ENCODE results near the gene ESYT2.
A peak's percentile ranks its signal among the peaks of the same experiment; 100 is the strongest.

Gene ESYT2

DNA sequence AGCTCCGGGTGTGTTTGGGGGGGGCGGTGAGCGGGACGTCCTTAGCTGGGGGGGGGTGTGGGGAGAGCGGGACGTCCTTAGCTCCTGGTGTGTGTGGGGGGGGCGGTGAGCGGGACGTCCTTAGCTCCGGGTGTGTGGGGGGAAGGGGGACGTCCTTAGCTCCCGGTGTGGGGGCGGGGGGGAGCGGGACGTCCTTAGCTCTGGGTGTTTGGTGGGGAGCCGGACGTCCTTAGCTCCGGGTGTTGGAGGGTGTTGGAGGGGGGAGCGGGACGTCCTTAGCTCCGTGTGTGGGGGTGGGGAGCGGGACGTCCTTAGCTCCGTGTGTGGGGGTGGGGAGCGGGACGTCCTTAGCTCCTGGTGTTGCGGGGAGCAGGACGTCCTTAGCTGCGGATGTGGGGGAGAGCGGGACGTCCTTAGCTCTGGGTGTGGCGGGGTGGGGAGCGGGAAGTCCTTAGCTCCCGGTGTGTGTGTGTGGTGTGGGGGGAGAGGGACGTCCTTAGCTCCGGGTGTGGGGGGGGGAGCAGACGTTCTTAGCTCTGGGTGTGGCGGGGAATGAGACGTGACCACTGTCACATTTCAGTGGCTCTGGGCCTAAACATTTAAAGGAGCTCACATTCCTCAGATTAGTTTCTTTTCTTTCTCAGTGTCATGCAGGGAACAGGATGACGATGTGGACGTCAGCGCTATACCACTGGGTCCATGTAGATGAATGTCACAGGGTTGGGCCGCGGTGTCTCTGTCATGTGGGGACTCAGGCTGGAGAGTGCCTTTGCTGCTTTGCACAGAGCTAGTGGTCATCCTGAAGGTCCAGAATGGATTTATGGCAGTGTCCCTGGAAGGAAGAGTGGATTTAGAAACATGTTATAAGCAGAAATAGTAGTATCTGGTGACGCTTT, 34.5 kb upstream of the ESYT2 start (continued):
- TF ChIP-seq, protein P1, sequence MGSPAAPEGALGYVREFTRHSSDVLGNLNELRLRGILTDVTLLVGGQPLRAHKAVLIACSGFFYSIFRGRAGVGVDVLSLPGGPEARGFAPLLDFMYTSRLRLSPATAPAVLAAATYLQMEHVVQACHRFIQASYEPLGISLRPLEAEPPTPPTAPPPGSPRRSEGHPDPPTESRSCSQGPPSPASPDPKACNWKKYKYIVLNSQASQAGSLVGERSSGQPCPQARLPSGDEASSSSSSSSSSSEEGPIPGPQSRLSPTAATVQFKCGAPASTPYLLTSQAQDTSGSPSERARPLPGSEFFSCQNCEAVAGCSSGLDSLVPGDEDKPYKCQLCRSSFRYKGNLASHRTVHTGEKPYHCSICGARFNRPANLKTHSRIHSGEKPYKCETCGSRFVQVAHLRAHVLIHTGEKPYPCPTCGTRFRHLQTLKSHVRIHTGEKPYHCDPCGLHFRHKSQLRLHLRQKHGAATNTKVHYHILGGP (tag by site-specific recombination; IDR thresholded peaks at IDR 0.05), result no peak
- TF ChIP-seq ZNF670 (tag by site-specific recombination; IDR thresholded peaks at IDR 0.05; ENCODE audit: low read depth), result no peak
- TF ChIP-seq, protein P2, sequence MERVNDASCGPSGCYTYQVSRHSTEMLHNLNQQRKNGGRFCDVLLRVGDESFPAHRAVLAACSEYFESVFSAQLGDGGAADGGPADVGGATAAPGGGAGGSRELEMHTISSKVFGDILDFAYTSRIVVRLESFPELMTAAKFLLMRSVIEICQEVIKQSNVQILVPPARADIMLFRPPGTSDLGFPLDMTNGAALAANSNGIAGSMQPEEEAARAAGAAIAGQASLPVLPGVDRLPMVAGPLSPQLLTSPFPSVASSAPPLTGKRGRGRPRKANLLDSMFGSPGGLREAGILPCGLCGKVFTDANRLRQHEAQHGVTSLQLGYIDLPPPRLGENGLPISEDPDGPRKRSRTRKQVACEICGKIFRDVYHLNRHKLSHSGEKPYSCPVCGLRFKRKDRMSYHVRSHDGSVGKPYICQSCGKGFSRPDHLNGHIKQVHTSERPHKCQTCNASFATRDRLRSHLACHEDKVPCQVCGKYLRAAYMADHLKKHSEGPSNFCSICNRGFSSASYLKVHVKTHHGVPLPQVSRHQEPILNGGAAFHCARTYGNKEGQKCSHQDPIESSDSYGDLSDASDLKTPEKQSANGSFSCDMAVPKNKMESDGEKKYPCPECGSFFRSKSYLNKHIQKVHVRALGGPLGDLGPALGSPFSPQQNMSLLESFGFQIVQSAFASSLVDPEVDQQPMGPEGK (tag by site-specific recombination; IDR thresholded peaks at IDR 0.05), result peak; percentile 53
- TF ChIP-seq ZNF791 (tag by site-specific recombination; IDR thresholded peaks at IDR 0.05), result no peak
- no peak for TF ChIP-seq GLIS1 (tag by site-specific recombination; IDR thresholded peaks at IDR 0.05)
- TF ChIP-seq ZNF341 (tag by site-specific recombination; IDR thresholded peaks at IDR 0.05; ENCODE audit: low read depth), result peak; percentile 3; the same call in 1 of the 2 replicates
- TF ChIP-seq ZNF155 (tag by site-specific recombination; IDR thresholded peaks at IDR 0.05), result no peak
- TF ChIP-seq, protein P3, sequence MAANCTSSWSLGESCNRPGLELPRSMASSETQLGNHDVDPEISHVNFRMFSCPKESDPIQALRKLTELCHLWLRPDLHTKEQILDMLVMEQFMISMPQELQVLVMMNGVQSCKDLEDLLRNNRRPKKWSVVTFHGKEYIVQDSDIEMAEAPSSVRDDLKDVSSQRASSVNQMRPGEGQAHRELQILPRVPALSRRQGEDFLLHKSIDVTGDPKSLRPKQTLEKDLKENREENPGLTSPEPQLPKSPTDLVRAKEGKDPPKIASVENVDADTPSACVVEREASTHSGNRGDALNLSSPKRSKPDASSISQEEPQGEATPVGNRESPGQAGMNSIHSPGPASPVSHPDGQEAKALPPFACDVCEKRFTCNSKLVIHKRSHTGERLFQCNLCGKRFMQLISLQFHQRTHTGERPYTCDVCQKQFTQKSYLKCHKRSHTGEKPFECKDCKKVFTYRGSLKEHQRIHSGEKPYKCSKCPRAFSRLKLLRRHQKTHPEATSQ (tag by site-specific recombination; IDR thresholded peaks at IDR 0.05), result no peak
- TF ChIP-seq EGR2 (tag by site-specific recombination; IDR thresholded peaks at IDR 0.05; ENCODE audit: low read depth), result 0 out of 2 replicates have a peak, but pooled peaks have one; percentile 33
- no peak for TF ChIP-seq ZNF37A (tag by site-specific recombination; IDR thresholded peaks at IDR 0.05)
- TF ChIP-seq ZNF23 (tag by site-specific recombination; IDR thresholded peaks at IDR 0.05; ENCODE audit: borderline replicate concordance), result no peak
- TF ChIP-seq, protein P4, sequence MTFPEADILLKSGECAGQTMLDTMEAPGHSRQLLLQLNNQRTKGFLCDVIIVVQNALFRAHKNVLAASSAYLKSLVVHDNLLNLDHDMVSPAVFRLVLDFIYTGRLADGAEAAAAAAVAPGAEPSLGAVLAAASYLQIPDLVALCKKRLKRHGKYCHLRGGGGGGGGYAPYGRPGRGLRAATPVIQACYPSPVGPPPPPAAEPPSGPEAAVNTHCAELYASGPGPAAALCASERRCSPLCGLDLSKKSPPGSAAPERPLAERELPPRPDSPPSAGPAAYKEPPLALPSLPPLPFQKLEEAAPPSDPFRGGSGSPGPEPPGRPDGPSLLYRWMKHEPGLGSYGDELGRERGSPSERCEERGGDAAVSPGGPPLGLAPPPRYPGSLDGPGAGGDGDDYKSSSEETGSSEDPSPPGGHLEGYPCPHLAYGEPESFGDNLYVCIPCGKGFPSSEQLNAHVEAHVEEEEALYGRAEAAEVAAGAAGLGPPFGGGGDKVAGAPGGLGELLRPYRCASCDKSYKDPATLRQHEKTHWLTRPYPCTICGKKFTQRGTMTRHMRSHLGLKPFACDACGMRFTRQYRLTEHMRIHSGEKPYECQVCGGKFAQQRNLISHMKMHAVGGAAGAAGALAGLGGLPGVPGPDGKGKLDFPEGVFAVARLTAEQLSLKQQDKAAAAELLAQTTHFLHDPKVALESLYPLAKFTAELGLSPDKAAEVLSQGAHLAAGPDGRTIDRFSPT (tag by site-specific recombination; IDR thresholded peaks at IDR 0.05), result no peak
- TF ChIP-seq, protein P5, sequence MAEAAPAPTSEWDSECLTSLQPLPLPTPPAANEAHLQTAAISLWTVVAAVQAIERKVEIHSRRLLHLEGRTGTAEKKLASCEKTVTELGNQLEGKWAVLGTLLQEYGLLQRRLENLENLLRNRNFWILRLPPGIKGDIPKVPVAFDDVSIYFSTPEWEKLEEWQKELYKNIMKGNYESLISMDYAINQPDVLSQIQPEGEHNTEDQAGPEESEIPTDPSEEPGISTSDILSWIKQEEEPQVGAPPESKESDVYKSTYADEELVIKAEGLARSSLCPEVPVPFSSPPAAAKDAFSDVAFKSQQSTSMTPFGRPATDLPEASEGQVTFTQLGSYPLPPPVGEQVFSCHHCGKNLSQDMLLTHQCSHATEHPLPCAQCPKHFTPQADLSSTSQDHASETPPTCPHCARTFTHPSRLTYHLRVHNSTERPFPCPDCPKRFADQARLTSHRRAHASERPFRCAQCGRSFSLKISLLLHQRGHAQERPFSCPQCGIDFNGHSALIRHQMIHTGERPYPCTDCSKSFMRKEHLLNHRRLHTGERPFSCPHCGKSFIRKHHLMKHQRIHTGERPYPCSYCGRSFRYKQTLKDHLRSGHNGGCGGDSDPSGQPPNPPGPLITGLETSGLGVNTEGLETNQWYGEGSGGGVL (tag by site-specific recombination; IDR thresholded peaks at IDR 0.05), result peak; percentile 88
- TF ChIP-seq ZNF629 (tag by site-specific recombination; IDR thresholded peaks at IDR 0.05), result no peak
- TF ChIP-seq TRIM28 (IDR thresholded peaks at IDR 0.05; ENCODE audit: borderline replicate concordance, low read length), result no peak
- TF ChIP-seq ZNF184 (tag by site-specific recombination; IDR thresholded peaks at IDR 0.05), result no peak
- TF ChIP-seq KLF1 (tag by site-specific recombination; IDR thresholded peaks at IDR 0.05), result peak; percentile 87
- no peak for TF ChIP-seq ZNF394 (tag by site-specific recombination; IDR thresholded peaks at IDR 0.05; ENCODE audit: borderline replicate concordance)
- TF ChIP-seq GLIS2 (tag by site-specific recombination; IDR thresholded peaks at IDR 0.05), result peak; percentile 47; the same call in 1 of the 2 replicates
- TF ChIP-seq KLF7 (tag by site-specific recombination; IDR thresholded peaks at IDR 0.05; ENCODE audit: borderline replicate concordance), result peak; percentile 69
- TF ChIP-seq ZNF654 (tag by site-specific recombination; IDR thresholded peaks at IDR 0.05; ENCODE audit: low read depth), result no peak
- TF ChIP-seq SP2 (tag by site-specific recombination; IDR thresholded peaks at IDR 0.05), result no peak; the same call in 1 of the 2 replicates
- TF ChIP-seq, protein P6, sequence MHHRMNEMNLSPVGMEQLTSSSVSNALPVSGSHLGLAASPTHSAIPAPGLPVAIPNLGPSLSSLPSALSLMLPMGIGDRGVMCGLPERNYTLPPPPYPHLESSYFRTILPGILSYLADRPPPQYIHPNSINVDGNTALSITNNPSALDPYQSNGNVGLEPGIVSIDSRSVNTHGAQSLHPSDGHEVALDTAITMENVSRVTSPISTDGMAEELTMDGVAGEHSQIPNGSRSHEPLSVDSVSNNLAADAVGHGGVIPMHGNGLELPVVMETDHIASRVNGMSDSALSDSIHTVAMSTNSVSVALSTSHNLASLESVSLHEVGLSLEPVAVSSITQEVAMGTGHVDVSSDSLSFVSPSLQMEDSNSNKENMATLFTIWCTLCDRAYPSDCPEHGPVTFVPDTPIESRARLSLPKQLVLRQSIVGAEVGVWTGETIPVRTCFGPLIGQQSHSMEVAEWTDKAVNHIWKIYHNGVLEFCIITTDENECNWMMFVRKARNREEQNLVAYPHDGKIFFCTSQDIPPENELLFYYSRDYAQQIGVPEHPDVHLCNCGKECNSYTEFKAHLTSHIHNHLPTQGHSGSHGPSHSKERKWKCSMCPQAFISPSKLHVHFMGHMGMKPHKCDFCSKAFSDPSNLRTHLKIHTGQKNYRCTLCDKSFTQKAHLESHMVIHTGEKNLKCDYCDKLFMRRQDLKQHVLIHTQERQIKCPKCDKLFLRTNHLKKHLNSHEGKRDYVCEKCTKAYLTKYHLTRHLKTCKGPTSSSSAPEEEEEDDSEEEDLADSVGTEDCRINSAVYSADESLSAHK (tag by site-specific recombination; IDR thresholded peaks at IDR 0.05), result 0 out of 2 replicates have a peak, but pooled peaks have one; percentile 13
- TF ChIP-seq, protein P7, sequence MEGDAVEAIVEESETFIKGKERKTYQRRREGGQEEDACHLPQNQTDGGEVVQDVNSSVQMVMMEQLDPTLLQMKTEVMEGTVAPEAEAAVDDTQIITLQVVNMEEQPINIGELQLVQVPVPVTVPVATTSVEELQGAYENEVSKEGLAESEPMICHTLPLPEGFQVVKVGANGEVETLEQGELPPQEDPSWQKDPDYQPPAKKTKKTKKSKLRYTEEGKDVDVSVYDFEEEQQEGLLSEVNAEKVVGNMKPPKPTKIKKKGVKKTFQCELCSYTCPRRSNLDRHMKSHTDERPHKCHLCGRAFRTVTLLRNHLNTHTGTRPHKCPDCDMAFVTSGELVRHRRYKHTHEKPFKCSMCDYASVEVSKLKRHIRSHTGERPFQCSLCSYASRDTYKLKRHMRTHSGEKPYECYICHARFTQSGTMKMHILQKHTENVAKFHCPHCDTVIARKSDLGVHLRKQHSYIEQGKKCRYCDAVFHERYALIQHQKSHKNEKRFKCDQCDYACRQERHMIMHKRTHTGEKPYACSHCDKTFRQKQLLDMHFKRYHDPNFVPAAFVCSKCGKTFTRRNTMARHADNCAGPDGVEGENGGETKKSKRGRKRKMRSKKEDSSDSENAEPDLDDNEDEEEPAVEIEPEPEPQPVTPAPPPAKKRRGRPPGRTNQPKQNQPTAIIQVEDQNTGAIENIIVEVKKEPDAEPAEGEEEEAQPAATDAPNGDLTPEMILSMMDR (tag by site-specific recombination; IDR thresholded peaks at IDR 0.05), result no peak
- TF ChIP-seq ZNF837 (tag by site-specific recombination; IDR thresholded peaks at IDR 0.05), result no peak
